Measurements from ENCODE around the gene INO80E.
A peak's percentile ranks its signal among the peaks of the same experiment; 100 is the strongest.
"Not testable (repeated sequence)": the region's sequence is repeated elsewhere in the genome, so short reads cannot be mapped to it uniquely, and the experiment has no call there.

Gene INO80E, protein sequence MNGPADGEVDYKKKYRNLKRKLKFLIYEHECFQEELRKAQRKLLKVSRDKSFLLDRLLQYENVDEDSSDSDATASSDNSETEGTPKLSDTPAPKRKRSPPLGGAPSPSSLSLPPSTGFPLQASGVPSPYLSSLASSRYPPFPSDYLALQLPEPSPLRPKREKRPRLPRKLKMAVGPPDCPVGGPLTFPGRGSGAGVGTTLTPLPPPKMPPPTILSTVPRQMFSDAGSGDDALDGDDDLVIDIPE

DNA sequence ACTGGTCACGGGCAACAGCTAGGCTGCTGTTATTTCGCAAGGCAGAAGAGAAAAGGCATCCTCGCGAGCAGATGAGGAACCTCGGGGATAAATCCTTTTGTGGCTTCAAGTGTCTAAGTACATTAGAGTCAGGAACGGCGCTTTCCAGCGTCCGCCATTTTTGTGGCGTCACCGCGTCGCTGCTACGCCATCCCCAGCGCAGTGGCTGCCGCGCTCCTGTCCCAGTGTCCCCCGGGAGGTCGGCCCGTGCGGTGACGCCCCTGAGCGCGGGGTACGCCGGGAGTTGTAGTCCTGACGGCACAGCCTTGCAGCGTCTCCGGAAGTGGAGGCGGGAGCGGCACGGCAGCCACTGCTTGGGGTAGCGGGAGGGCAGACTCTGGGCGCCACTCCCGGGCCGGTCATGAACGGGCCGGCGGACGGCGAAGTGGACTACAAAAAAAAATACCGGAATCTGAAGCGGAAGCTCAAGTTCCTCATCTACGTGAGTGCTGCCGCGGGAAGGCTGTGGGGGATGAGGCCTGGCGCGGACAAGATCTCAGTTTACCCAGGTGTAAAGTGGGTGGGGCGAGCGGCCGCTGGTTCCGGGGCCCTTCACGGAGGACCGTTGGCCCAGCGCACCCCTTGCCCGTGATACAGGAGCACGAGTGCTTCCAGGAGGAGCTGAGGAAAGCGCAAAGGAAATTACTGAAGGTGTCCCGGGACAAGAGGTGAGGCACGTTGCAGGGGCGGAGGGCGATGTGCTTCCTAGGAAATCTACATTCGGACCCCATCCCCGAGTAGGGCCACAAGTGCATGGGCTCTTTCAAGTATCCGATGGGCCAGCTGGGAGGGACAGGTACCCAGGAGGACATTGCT is at the start of gene INO80E:
Gene INO80E, plus strand, starts transcription at position 331 of the 855 bp plus-strand sequence. Its CDS starts 70 bp downstream, at position 401.
- DNase-seq (ENCODE audit: low read depth), result peak; percentile 92
- TF ChIP-seq CTCF (conservative IDR thresholded peaks at IDR 0.05; ENCODE audit: control insufficient read depth, insufficient read depth, low read depth, low read length), result no peak
- H3K4me3 ChIP-seq (ENCODE audit: control insufficient read depth, low read depth, low read length), result peak within 1 kb of the TSS; percentile 92

DNA sequence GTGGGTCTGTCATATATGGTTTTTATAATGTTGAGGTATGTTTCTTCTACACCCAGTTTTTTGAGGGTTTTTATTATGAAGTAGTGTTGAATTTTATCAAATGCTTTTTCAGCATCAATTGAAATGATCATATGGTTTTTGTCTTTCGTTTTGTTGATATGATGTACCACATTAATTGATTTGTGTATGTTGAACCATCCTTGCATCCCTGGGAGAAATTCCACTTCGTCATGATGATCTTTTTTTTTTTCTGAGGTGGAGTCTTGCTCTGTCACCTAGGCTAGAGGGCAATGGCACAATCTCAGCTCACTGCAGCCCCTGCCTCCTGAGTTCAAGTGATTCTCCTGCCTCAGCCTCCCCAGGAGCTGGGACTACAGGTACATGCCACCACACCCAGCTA is 48.1 kb upstream of the INO80E start:
- DNase-seq (ENCODE audit: low read depth), result no peak
- no peak for TF ChIP-seq CTCF (conservative IDR thresholded peaks at IDR 0.05; ENCODE audit: control insufficient read depth, insufficient read depth, low read depth, low read length)
- H3K4me3 ChIP-seq (ENCODE audit: control insufficient read depth, low read depth, low read length), result no peak overlapping the region

- no peak for TF ChIP-seq CTCF (conservative IDR thresholded peaks at IDR 0.05; ENCODE audit: control insufficient read depth, insufficient read depth, low read depth, low read length)
- no peak for DNase-seq (ENCODE audit: low read depth)
- no peak overlapping the region for H3K4me3 ChIP-seq (ENCODE audit: control insufficient read depth, low read depth, low read length)
These were observed 45.1 kb upstream of the INO80E start for GRCh38 chr16:29950806-29951461.

DNA sequence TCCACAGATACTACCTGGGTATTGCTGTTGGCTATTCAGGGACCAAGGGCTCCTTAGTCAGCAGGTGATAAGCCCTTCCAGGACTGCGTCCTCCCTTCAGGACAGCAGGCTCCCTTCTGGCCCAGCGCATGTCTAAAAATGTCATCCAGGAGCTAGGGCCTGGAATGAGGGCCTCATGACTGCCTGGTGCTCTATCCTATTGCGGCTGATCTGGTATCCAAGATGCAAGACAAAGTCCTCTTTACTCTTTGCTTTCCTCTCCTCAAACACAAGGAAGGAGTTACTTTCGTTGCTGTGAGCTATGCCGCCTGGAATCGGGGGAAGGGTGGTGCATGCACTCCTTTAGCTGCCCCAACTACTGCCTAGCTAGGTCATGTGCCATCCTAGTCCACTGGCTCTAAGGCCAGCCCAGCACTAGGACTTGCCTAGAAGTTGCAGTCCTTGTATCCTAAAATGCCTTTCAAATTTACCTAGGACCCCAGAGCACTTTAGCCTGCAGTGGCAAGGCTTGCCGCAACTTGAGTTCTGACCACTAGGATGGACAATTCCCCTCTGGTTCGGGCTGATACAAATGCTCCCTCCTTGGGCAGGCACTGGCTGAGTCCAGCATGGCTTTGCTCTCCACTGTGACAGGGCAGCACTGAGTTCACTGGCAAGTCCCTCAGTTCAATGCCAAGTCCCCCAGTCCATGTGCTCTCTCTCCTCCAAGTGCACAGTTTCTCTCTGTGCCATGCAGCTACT is 44.2 kb upstream of the INO80E start:
- no peak for TF ChIP-seq CTCF (conservative IDR thresholded peaks at IDR 0.05; ENCODE audit: control insufficient read depth, insufficient read depth, low read depth, low read length)
- H3K4me3 ChIP-seq (ENCODE audit: control insufficient read depth, low read depth, low read length), result no peak overlapping the region
- DNase-seq (ENCODE audit: low read depth), result no peak

GRCh38 chr16:29958756-29959155 is 37.3 kb upstream of the INO80E start:
- no peak for TF ChIP-seq CTCF (conservative IDR thresholded peaks at IDR 0.05; ENCODE audit: control insufficient read depth, insufficient read depth, low read depth, low read length)
- no peak for DNase-seq (ENCODE audit: low read depth)
- H3K4me3 ChIP-seq (ENCODE audit: control insufficient read depth, low read depth, low read length), result no peak overlapping the region

DNA sequence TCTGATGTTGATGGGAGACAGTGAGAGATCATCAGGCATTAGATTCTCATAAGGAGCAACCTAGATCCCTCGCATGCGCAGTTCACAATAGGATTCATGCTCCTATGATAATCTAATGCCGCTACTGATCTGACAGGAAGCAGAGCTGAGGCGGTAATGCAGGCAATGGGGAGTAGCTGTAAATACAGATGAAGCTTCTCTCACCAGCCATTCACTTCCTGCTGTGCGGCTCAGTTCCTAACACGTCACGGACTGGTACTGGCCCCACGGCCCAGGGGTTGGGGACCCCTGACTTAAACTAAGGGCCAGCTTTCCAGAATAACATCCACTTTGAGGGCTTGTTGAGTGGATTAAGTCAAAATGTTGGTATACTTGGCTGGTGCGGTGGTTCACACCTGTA is 36.7 kb upstream of the INO80E start:
- H3K4me3 ChIP-seq (ENCODE audit: control insufficient read depth, low read depth, low read length), result no peak overlapping the region
- no peak for DNase-seq (ENCODE audit: low read depth)
- no peak for TF ChIP-seq CTCF (conservative IDR thresholded peaks at IDR 0.05; ENCODE audit: control insufficient read depth, insufficient read depth, low read depth, low read length)

- not testable (repeated sequence) for H3K4me3 ChIP-seq (ENCODE audit: control insufficient read depth, low read depth, low read length); DNase-seq (ENCODE audit: low read depth)
These were observed 36.2 kb upstream of the INO80E start for GRCh38 chr16:29959821-29960220.
